HEK293T (cell line): ENCODE data around the gene GRAMD1B.

Source experiments
- ARNT ChIP-seq: fragments of 450-650 bp; IDR thresholded peaks from 2 replicates; pipeline ENCODE4 v1.6.1; 2017; ENCODE audit warnings: mild to moderate bottlenecking
- BHLHE40 ChIP-seq: fragments of 450-650 bp; IDR thresholded peaks from 2 replicates; pipeline ENCODE4 v1.6.1; 2016; ENCODE audit warnings: mild to moderate bottlenecking, moderate library complexity, borderline replicate concordance
- CTBP1 ChIP-seq: fragments of 450-650 bp; IDR thresholded peaks from 2 replicates; pipeline ENCODE4 v1.6.1; 2016; ENCODE audit warnings: borderline replicate concordance
- FOXA1 ChIP-seq: fragments of 450-650 bp; IDR thresholded peaks from 2 replicates; pipeline ENCODE4 v1.6.1; 2016; ENCODE audit warnings: mild to moderate bottlenecking
- FOXK2 ChIP-seq: fragments of 450-650 bp; IDR thresholded peaks from 2 replicates; pipeline ENCODE4 v1.6.1; 2016; ENCODE audit warnings: mild to moderate bottlenecking
- FOXM1 ChIP-seq: fragments of 450-650 bp; IDR thresholded peaks from 2 replicates; pipeline ENCODE4 v1.6.1; 2017; ENCODE audit warnings: mild to moderate bottlenecking, borderline replicate concordance
- L3MBTL2 ChIP-seq: fragments of 450-650 bp; conservative IDR thresholded peaks from 2 replicates; pipeline ENCODE4 v1.6.1; 2016; ENCODE audit warnings: mild to moderate bottlenecking
- LEF1 ChIP-seq: fragments of 450-650 bp; IDR thresholded peaks from 2 replicates; pipeline ENCODE4 v1.6.1; 2017; ENCODE audit warnings: mild to moderate bottlenecking, borderline replicate concordance
- PKNOX1 ChIP-seq: fragments of 450-650 bp; IDR thresholded peaks from 2 replicates; pipeline ENCODE4 v1.6.1; 2016
- SP1 ChIP-seq: fragments of 450-650 bp; IDR thresholded peaks from 2 replicates; pipeline ENCODE4 v1.6.1; 2017
- SUZ12 ChIP-seq: fragments of 450-650 bp; IDR thresholded peaks from 2 replicates; pipeline ENCODE4 v1.6.1; 2016; ENCODE audit warnings: mild to moderate bottlenecking
- TARDBP ChIP-seq: fragments of 450-650 bp; IDR thresholded peaks from 2 replicates; pipeline ENCODE4 v1.6.1; 2016

DNA sequence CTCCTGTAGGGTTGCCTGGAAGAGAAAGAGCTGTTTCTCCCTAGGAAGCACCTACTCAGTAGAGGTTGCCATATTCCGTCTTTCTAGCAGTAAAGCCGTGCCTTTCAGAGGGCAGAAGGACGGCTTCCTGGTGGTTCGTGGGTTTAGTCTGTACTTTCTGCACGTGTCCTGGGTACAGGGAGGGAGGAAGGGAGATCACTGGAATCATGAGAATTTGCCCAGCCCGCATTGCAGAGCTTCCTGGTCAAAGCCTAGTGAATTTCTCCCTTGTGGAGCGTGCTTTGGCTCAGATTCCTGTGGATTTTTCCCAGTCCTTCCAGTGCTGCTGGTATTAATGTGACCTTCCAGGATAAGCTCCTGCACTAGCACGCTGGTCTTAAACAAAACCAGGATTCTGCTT is 44.9 kb downstream of the GRAMD1B start:
- TF ChIP-seq SUZ12 (no peak), FOXA1 (no peak), SP1 (no peak), L3MBTL2 (no peak), CTBP1 (no peak), LEF1 (no peak), TARDBP (no peak), FOXM1 (no peak), ARNT (no peak), PKNOX1 (no peak), BHLHE40 (no peak), FOXK2 (no peak)
